HK-2 (cell line): Measurements from ENCODE around the gene THSD7B.
"Not testable (repeated sequence)": the region's sequence is repeated elsewhere in the genome, so short reads cannot be mapped to it uniquely, and the experiment has no call there.

Experiments used
- DNase-seq: peaks from one replicate; pipeline ENCODE4 v3.0.0-alpha.2; 2018; ENCODE audit not compliant: unreplicated experiment

THSD7B gene, protein sequence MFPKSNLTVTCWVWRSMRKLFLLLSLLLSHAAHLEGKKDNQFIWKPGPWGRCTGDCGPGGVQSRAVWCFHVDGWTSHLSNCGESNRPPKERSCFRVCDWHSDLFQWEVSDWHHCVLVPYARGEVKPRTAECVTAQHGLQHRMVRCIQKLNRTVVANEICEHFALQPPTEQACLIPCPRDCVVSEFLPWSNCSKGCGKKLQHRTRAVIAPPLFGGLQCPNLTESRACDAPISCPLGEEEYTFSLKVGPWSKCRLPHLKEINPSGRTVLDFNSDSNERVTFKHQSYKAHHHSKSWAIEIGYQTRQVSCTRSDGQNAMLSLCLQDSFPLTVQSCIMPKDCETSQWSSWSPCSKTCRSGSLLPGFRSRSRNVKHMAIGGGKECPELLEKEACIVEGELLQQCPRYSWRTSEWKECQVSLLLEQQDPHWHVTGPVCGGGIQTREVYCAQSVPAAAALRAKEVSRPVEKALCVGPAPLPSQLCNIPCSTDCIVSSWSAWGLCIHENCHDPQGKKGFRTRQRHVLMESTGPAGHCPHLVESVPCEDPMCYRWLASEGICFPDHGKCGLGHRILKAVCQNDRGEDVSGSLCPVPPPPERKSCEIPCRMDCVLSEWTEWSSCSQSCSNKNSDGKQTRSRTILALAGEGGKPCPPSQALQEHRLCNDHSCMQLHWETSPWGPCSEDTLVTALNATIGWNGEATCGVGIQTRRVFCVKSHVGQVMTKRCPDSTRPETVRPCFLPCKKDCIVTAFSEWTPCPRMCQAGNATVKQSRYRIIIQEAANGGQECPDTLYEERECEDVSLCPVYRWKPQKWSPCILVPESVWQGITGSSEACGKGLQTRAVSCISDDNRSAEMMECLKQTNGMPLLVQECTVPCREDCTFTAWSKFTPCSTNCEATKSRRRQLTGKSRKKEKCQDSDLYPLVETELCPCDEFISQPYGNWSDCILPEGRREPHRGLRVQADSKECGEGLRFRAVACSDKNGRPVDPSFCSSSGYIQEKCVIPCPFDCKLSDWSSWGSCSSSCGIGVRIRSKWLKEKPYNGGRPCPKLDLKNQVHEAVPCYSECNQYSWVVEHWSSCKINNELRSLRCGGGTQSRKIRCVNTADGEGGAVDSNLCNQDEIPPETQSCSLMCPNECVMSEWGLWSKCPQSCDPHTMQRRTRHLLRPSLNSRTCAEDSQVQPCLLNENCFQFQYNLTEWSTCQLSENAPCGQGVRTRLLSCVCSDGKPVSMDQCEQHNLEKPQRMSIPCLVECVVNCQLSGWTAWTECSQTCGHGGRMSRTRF (N-terminal part only)

DNA sequence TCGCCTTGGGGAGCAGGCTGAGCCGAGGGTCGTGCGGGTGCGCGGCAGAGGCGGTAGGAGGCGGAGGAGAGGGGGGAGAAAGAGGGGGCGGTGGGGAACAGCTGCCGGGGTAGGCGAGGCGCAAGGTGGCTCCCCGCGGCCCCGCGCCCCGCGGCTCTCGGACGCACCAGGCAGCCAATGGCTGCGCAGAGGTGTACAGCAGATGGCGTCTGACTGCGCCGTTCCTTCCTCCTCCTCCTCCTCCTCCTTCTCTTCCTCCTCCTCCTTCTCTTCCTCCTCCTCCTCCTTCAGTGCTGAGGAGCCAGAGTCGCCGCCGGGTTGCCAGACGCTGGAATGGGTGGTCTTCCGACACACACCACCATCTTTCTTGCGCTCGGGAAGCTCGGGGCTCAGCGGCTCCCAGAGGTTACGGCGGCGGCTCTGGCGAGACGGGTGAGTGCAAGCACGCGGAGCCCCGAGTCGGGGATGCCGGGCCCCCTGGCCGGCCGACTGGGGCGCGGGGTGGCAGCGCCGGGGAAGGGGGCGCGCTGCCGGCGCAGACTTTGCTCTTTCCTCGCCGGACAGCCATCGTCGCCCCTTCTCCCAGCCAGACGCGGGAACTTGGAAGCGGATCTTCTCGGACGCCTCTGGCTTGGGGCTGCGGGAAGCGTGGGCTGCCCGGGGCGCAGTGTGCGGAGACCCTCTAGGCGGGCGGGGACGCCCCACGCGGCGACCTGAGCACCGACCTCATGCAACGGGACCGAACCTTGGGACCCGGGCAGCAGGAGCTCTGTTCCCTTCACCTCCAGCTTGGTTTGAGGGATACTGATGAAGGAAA is at the start of gene THSD7B:
TSS of gene THSD7B (plus strand) at position 290 of the 817 bp plus-strand sequence. CDS start 116,634 bp downstream, outside the sequence.
- peak; percentile 8 for DNase-seq

DNA sequence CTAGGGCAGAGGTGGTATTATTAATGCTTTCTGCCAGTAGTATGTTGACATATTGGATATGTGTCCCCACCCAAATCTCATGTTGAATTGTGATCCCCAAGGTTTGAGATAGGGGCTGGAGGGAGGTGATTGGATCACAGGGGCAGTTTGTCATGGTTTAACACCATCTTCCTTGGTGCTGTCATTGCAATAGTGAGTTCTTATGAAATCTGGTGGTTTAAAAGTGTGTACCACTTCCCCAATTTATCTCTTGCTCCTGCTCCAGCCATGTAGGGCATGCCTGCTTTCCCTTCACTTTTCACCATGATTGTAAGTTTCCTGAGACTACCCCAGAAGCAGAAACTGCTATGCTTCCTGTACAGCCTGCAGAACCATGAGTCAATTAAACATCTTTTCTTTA is 47.1 kb upstream of the THSD7B start:
- no peak for DNase-seq

DNA sequence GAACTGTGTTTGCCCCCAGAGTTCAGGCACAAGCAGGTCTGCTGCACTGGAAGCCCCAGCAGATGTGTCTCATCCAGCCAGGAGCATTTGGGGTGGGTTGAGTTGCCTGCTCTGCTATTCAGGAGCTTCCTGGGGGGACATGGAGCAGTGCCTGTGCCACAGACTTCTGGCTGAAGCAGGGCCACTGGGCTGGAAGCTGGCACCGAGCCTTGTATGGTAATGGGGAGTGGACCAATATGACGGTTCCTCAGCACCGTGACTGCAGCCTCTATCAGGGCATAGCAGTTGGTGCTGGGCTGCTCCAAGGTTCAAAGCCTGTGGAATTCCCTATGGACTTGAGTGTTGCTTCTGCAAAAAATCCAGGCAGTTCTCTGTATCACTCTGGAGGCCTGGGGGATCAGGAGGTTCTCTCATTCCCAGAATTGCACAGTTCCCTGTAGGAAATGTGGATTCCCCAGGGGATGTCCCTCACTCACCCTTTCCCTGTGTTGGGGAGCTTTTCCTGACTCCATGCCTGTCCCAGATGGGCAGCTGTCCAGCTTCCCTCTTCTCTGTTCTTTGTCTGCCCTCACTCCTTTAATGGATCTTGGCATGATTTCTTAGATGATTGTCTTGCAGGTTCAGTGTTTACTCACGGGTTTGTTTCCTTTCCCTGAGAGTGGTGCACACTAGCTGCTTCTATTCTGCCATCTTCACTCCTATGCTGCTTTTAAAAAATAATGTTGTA is 37.2 kb upstream of the THSD7B start:
- DNase-seq = no peak

DNA sequence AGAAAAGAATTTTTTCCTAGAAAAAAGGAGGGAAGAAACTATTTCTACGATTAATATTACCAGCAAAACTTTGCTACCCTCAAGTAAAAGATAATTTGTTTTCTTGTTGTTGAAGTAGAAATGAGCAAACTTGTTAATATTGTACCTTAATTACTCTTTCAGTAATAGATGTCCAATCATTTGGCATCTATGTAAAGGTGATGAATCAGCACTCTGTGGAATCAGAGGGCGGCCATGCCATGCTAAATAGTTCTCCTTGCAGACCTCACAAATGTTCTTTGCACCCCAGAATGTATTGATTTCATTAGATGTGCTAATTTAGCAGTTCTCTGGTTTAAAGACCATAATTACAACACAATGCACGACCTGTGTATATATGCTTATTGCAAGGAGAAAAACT is 29.1 kb upstream of the THSD7B start:
- no peak for DNase-seq

DNA sequence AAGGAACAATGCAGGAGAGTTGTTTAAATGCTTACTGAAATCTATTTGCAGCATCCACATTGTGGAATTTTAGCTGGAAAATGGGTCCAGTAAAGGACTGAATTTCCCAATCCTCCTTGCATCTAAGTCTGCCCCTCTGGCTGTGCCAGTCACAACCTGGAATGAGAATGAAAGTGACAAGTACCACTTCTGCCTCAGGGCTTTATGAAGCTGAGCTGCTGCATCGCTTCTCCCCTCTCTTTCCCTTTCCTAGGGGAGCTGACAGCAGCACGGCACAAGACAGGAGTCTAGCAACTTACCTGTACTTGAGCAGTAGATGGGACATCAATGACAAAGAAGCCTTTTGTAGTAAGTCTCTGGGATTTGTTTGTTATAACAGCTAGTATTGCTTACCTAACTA is 27.3 kb upstream of the THSD7B start:
- DNase-seq = no peak

DNA sequence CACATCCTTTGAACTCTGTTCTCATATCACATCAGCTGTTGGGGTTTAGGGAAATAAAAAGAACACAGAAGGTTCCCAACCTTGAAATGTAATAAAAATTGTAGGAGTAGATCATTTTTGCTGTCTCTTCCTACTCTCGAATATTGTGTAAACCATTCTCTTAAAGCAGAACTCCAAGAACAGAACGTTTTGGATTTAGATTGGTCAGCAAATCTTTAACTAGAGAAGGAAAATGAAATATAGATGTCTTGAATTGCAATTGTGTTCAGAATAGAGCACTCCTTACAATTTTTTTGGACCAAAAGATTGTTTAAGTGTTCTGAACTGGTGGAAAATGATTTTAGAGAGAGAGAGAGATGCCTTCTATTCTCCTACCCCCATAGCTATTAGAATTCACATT is 23.9 kb upstream of the THSD7B start:
- no peak for DNase-seq

DNA sequence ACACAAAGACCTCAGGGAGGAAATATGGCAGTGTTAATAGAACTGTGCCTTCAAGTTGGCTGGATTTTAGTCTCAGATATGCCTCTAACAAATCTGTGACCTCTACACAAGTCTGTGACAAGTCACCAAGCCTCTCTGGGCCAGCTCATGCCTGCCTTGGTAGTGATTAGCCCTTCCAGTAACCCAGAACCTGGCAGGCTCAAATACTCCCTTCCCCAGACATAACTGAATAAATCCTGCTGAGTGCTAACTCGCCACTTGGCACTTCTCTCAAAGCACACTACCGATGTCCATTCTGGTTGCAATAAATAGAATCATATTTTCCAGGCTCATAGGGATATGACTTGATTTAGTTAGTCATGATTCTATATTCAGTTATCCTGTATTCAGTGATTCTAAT is 15.3 kb upstream of the THSD7B start:
- DNase-seq = no peak

DNA sequence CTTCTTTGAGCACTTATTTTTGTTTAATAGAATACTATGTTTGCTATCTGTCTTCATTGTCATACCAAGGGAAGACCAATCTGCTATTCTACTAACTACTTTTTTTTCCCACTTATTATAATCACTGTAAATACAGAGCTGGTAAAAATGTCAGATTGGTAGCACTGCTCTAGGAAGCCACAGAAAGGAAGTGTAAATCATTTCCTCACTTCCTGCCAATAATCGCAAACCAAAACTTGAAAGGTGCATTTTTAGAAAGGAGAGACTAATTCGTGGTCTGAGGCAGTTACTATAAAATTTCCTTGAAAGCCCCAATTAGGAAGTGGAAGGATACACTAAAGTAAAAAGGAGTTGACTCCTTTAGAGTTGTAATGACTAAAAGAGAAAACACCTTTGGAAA is 13.9 kb upstream of the THSD7B start:
- no peak for DNase-seq

DNA sequence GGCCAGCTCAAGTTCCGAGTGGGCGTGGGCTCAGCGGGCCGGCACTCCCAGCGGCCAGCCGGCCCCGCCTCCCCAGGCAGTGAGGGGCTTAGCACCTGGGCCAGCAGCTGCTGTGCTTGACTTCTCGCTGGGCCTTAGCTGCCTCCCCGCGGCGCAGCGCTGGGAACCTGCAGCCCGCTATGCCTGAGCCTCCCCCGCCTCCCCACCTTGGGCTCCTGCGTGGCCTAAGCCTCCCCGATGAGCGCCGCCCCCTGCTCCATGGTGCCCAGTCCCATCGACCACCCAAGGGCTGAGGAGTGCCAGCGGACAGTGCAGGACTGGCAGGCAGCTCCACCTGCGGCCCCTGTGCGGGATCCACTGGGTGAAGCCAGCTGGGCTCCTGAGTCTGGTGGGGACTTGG is 6.8 kb upstream of the THSD7B start:
- DNase-seq = not testable (repeated sequence)

DNA sequence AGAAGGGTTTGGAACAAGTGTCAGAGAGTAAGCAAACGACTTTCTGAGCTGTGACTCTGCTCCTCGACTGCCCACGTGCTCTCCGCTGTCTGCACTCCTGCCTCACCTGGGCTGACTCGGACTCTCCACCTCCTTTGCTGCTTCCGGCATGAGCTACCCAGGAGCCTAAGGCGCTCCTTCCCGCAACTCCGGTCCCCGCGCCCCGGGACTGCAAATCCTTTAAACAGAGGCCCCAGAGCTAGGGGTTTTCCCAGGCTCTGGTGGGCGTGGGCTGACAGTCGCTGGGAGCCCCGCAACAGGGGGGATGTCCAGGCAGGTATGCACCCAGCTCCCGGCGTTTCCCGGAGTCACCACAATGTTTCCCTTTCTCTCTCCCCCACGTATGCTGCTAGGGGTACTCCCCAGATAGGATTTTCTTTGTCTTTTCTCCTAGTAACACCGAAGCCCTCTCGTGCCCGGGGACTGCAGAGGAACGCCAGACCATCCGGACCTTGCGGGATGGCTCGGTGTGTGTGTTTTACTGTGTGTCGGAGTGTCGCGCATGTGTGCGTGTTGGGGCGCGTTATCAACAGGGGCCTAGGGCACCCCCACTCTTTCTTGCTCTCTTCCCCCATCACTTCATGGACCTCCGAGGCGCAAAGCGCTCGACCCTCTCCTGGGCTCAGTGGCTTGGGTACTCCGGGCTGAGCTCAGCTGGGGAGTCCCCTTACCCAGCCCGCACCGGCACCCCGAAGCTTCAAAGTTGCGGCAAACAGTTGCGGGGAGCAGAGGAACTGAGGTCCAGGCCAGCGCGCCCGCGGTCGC is 691 bp upstream of the THSD7B start:
- peak; percentile 5 for DNase-seq

DNA sequence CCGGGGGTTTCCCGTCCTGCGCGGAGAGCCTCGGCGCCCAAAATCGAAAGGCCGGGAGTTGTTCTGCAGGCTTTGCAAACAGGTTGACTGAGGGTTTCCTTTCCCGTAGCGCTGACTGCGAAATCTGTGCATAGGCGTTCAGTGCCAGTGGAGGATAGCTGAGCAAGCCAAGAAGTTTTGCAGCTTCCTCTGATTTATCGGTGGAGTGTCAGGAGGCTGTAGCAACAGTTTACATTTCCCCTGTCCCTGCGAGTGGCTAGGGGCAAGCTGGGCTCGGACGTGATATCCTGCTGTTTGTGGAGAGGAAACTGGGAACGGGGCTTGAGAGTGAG is 694 bp downstream of the THSD7B start:
- no peak for DNase-seq

DNA sequence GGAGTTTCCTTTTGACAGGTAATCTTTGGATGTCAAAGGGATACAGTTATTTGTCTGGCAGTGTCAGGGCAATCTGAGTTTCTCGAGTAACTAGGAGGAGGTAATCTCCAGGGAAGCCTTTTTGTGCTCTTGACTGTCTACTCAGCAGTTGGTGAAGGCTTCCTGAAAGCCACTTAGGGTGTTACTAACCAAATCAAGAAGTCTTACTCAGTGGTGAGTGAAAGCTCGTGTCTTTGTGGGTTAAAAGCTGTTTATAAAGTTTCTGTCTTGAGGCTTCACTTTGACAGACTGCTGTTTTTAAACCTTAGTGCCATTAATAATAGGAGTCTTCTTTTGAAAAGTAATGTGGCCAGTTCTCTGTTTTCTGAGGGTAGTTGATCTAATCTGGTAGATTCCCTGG is 1.7 kb downstream of the THSD7B start:
- DNase-seq = no peak

DNA sequence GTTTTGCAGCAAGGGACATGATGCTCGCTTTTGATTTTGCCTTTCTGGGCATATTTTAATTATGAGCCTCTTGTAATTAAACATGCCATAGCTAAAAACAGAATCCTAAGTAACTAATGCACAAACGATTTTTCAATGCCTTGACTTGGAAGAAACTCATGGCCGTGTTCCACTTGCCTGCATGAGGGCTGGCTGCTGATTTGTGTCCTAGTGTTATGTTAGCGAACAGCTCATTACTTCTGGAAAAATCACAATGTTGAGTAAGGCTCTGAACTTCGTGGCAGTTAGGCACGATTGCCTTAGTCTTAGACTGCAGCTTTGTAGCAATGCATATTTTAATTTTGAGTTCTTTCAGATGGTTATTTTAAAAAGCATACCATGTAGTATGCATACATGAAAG is 4.5 kb downstream of the THSD7B start:
- DNase-seq = no peak

DNA sequence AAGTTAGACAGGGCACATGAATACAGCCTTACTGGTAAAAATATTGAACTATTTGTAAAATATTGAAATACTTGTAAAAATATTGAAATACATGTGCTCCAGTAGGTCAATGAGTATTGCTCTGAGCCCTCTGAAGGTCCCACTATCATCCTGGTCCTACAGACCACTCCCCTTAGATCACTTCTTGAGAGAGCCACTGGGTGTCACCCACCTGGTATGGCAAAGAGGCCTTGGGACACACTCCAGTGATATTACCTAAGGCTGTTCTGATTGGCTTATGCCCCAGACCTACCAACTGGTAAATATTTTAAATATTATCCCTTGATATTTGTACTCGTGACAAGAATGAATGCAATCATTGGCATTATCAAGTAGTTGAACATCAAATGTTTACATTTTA is 5.0 kb downstream of the THSD7B start:
- no peak for DNase-seq

DNA sequence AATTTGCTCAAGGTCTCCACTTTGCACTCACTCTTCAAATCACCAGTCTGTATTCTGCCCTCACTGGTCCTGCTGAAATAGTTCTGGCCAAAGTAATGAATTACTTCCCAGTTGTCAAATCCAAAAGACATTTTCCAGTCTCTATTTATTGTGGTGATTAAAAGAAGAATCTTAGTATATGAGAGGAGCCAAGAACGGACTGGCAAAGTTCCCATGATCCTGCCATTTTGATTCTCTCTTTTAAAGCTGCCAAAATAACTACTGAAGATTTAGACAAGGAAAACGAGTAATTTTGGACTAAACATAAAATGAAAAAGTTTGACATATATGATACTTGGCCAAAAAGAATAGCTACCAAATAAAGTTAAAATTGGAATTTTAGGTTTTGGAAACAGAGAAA is 12.0 kb downstream of the THSD7B start:
- no peak for DNase-seq

DNA sequence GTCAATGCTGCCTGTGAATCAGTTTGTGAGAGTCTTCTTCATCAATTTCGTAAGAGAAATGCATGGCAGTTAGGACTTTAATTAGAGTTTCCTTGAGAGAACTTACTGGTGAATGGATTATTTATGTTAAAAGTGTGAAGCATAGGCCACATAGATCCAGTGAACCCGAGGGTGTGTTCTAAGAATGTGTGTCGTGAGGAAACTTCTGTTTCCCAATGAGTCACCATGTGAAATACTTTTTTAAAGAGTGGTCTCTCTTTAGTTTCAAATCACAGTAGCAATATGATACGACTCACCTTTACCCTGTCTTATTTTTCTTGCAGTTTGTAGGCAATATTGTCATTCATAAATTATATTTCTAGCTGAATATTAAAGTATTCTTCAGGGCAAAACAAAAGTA is 18.5 kb downstream of the THSD7B start:
- DNase-seq = no peak

DNA sequence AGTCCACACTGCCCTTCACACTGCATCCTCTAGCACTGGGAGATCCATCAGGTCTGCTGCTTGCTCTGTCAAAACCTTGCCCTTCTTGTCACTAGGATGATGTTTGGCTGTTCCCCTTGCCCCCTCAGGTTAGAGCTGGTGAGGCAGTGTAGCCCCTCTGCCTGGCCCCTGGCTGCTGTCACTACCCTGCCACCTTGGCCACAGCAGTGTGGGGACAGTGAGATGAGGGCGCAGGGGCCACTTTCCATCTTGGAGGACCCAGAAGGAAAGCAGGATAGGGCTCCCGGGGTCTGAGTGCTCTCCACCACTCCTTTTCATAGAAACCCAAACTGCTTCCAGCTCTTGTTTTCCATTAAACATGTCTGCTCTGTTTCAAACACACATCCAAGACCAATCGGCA is 19.9 kb downstream of the THSD7B start:
- no peak for DNase-seq

DNA sequence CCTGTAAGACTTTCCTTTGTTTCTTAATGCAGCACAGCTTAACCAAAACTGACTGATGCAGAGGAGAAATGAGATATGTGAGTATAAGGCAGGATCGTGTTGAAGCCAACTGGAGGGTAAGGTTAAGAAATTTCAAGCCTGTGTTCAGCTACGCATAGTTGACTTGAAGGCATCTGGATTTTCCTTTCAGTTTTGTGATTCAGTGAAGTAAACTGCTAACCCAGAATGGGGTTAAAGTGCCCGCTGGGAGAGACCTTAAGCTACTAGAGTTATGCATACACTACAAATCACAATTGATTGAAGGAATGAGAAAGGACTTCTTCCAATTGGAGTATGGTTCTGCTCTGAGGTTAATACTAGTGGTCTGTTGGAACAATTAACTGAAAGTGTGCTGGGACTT is 22.6 kb downstream of the THSD7B start:
- no peak for DNase-seq

DNA sequence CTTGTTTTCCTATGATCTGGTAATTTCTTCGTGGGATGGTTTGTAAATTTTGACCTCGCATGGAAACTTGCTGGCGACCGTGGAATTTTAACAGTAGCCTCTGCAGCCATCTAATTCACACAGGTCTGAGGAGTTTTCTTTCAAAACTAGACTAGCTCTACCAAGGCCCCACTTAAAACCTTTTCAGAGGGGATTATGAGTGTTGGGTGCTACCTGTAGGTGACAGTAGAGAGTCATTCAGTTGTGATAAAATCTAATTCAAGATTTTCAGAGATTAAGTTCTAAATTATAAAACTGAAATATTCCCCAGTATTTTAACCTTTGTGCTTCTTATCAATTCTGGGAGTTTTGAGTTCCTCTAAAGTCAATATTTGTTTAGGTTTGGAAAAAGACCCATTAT is 31.0 kb downstream of the THSD7B start:
- DNase-seq = no peak

DNA sequence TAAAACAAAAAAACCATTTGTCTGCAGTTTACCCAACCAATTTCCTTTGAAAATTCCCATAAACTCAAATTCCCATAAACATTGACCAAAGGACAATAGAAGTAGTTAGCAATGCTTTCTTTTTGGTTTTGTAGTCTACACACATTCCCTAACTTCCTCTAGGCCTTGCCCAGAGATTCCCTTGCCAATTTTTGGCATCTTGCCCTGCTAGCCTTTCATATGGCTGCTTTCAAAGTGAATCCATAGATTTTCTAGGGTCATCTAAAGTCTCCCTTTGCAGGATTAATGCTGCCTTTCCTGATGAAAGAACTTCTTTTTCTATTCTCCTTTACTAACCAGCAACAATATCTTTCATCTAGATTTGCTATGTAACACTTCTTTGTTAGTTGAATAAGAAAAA is 33.4 kb downstream of the THSD7B start:
- no peak for DNase-seq
